HUES64 (cell line): ENCODE measurements around the gene C10orf95.

Source experiments
- H3K27ac ChIP-seq: 2 replicates; pipeline ENCODE4 v1.7.0; 2013; ENCODE audit warnings: low read depth, low read length, inconsistent platforms
- H3K27me3 ChIP-seq: 2 replicates; pipeline ENCODE4 v1.6.1; 2013; ENCODE audit warnings: mild to moderate bottlenecking, low read length; ENCODE audit not compliant: insufficient read depth
- H3K36me3 ChIP-seq: 2 replicates; pipeline ENCODE4 v1.6.1; 2013; ENCODE audit warnings: mild to moderate bottlenecking, low read length; ENCODE audit not compliant: insufficient read depth
- H3K4me1 ChIP-seq: 2 replicates; pipeline ENCODE4 v1.6.1; 2013; ENCODE audit warnings: mild to moderate bottlenecking, low read length, moderate library complexity; ENCODE audit not compliant: insufficient read depth
- H3K4me3 ChIP-seq: 2 replicates; pipeline ENCODE4 v1.5.1; 2013; ENCODE audit warnings: mild to moderate bottlenecking, low read length, moderate library complexity
- H3K9ac ChIP-seq: 2 replicates; pipeline ENCODE4 v1.6.1; 2013; ENCODE audit warnings: mild to moderate bottlenecking, low read depth, low read length
- H3K9me3 ChIP-seq: 2 replicates; pipeline ENCODE4 v1.6.1; 2013; ENCODE audit warnings: low read depth, low read length; ENCODE audit not compliant: insufficient read depth
- WGBS: fragments of 150-250, 120-280 bp; methylation state at CpG from one replicate; pipeline ENCODE4 v1.1.7; 2013; ENCODE audit warnings: missing lambda C conversion rate; 5-methylcytosine and 5-hydroxymethylcytosine counted together

Gene C10orf95

GRCh38 chr10:102450374-102451104 is 804 bp downstream of the C10orf95 start:
- Histone ChIP-seq H3K4me1 (peaks cover 32% of the 10 kb centered on the region), H3K9ac (peak overlapping the region; percentile 74), H3K9me3 (no peaks in the 10 kb centered on the region), H3K27me3 (no peaks in the 10 kb centered on the region), H3K27ac (peak overlapping the region; percentile 65; the same call in 1 of the 2 replicates), H3K4me3 (peak overlapping the region; percentile 89), H3K36me3 (peaks cover 19% of the 10 kb centered on the region)
- under 1% methylated on average over 104 of the region's 104 CpGs for WGBS

GRCh38 chr10:102450124-102450373 is 1.3 kb downstream of the C10orf95 start:
- H3K9ac ChIP-seq = peak overlapping the region; percentile 74
- H3K4me1 ChIP-seq = peaks cover 27% of the 10 kb centered on the region
- H3K27ac ChIP-seq = peak overlapping the region; percentile 65; the same call in 1 of the 2 replicates
- no peaks in the 10 kb centered on the region for H3K27me3 ChIP-seq
- under 1% methylated on average over 11 of the region's 11 CpGs for WGBS
- peak overlapping the region; percentile 89 for H3K4me3 ChIP-seq
- H3K9me3 ChIP-seq = no peaks in the 10 kb centered on the region
- peaks cover 15% of the 10 kb centered on the region for H3K36me3 ChIP-seq

GRCh38 chr10:102449321-102450123 is 1.8 kb downstream of the C10orf95 start:
- Histone ChIP-seq H3K9ac (peak overlapping the region; percentile 74), H3K9me3 (no peaks in the 10 kb centered on the region), H3K4me1 (peaks cover 24% of the 10 kb centered on the region), H3K27me3 (no peaks in the 10 kb centered on the region), H3K4me3 (peak overlapping the region; percentile 89), H3K36me3 (peaks cover 15% of the 10 kb centered on the region), H3K27ac (peak overlapping the region; percentile 65; the same call in 1 of the 2 replicates)
- WGBS = 9% methylated on average over 30 of the region's 30 CpGs

GRCh38 chr10:102444851-102445250 is 6.5 kb downstream of the C10orf95 start:
- Histone ChIP-seq H3K4me3 (no peak overlapping the region), H3K27me3 (peaks cover 3% of the 10 kb centered on the region; the same call in 1 of the 2 replicates), H3K36me3 (no peaks in the 10 kb centered on the region), H3K9me3 (no peaks in the 10 kb centered on the region), H3K4me1 (peaks cover 6% of the 10 kb centered on the region; the same call in 1 of the 2 replicates), H3K9ac (no peak overlapping the region), H3K27ac (no peak overlapping the region)
- no CpG with 5 or more reads among the region's 2 CpGs for WGBS

GRCh38 chr10:102438374-102438773 is 13.0 kb downstream of the C10orf95 start:
- 81% methylated on average over 1 of the region's 1 CpG for WGBS
- Histone ChIP-seq H3K9me3 (no peaks in the 10 kb centered on the region), H3K27me3 (peaks cover 38% of the 10 kb centered on the region), H3K4me1 (peaks cover 6% of the 10 kb centered on the region; the same call in 1 of the 2 replicates), H3K27ac (no peak overlapping the region), H3K9ac (no peak overlapping the region), H3K36me3 (no peaks in the 10 kb centered on the region), H3K4me3 (no peak overlapping the region)

GRCh38 chr10:102437515-102437914 is 13.8 kb downstream of the C10orf95 start:
- 91% methylated on average over 3 of the region's 3 CpGs for WGBS

GRCh38 chr10:102436312-102436711 is 15.0 kb downstream of the C10orf95 start:
- Histone ChIP-seq H3K4me3 (no peak overlapping the region), H3K27ac (no peak overlapping the region), H3K9ac (no peak overlapping the region), H3K4me1 (peaks cover 10% of the 10 kb centered on the region; the same call in 1 of the 2 replicates), H3K36me3 (no peaks in the 10 kb centered on the region), H3K9me3 (no peaks in the 10 kb centered on the region), H3K27me3 (peaks cover 39% of the 10 kb centered on the region)
- 84% methylated on average over 6 of the region's 6 CpGs for WGBS

More at GRCh38 chr10:102437515-102437914, 13.8 kb downstream of the C10orf95 start:
- no peak overlapping the region for H3K27ac ChIP-seq
- no peaks in the 10 kb centered on the region for H3K36me3 ChIP-seq
- peaks cover 6% of the 10 kb centered on the region; the same call in 1 of the 2 replicates for H3K4me1 ChIP-seq
- H3K27me3 ChIP-seq = peaks cover 40% of the 10 kb centered on the region
- H3K4me3 ChIP-seq = no peak overlapping the region
- no peaks in the 10 kb centered on the region for H3K9me3 ChIP-seq
- H3K9ac ChIP-seq = no peak overlapping the region

- no peaks in the 10 kb centered on the region for H3K36me3 ChIP-seq
- peak overlapping the region; percentile 37 for H3K4me3 ChIP-seq
- 9% methylated on average over 10 of the region's 14 CpGs for WGBS
- H3K9ac ChIP-seq = no peak overlapping the region
- peaks cover 39% of the 10 kb centered on the region for H3K27me3 ChIP-seq
- H3K27ac ChIP-seq = no peak overlapping the region
- no peaks in the 10 kb centered on the region for H3K9me3 ChIP-seq
- H3K4me1 ChIP-seq = peaks cover 10% of the 10 kb centered on the region; the same call in 1 of the 2 replicates
These were observed 15.7 kb downstream of the C10orf95 start for GRCh38 chr10:102435529-102436233.

- peak overlapping the region; percentile 37 for H3K4me3 ChIP-seq
- H3K36me3 ChIP-seq = no peaks in the 10 kb centered on the region
- peaks cover 10% of the 10 kb centered on the region; the same call in 1 of the 2 replicates for H3K4me1 ChIP-seq
- H3K27me3 ChIP-seq = peaks cover 39% of the 10 kb centered on the region
- H3K27ac ChIP-seq = no peak overlapping the region
- H3K9ac ChIP-seq = no peak overlapping the region
- H3K9me3 ChIP-seq = no peaks in the 10 kb centered on the region
- WGBS = 7% methylated on average over 5 of the region's 5 CpGs
These were observed 16.2 kb downstream of the C10orf95 start for GRCh38 chr10:102435133-102435497.

GRCh38 chr10:102434394-102435132 is 16.8 kb downstream of the C10orf95 start:
- H3K27me3 ChIP-seq = peaks cover 39% of the 10 kb centered on the region
- H3K27ac ChIP-seq = no peak overlapping the region
- peak overlapping the region; percentile 37; the same call in 1 of the 2 replicates for H3K4me3 ChIP-seq

More at GRCh38 chr10:102434394-102435132, 16.8 kb downstream of the C10orf95 start:
- peaks cover 10% of the 10 kb centered on the region; the same call in 1 of the 2 replicates for H3K4me1 ChIP-seq
- no peak overlapping the region for H3K9ac ChIP-seq
- H3K36me3 ChIP-seq = no peaks in the 10 kb centered on the region
- 16% methylated on average over 6 of the region's 9 CpGs for WGBS
- H3K9me3 ChIP-seq = no peaks in the 10 kb centered on the region
